H1 (cell line): ENCODE measurements around the gene GBP2. TPM values are rescaled to one million over a fixed set of nuclear protein-coding genes. Genes with fewer than 3 reads are reported as not detected.
"Not testable (repeated sequence)": the region's sequence is repeated elsewhere in the genome, so short reads cannot be mapped to it uniquely, and the experiment has no call there.

Experiments used
- CTCF ChIA-PET: fragments of 300-600 bp; sonication (Branson Sonifier 250); formaldehyde crosslinking; loops from one replicate; lab custom pipeline; 2021; ENCODE audit not compliant: partially characterized antibody; lab: Charles Lee
- POLR2A ChIA-PET: fragments of 300-600 bp; sonication (Branson Sonifier 250); formaldehyde crosslinking; loops from one replicate; lab custom pipeline; 2021; ENCODE audit warnings: inconsistent platforms; ENCODE audit not compliant: partially characterized antibody; lab: Charles Lee
- DNase-seq, 2 experiments: peaks; one replicate each; pipeline versions ENCODE4 v3.0.0 to v3.0.0-alpha.2; 2010 to 2022; ENCODE audit warnings: low spot score in 2 of 2, low read depth in 1 of 2, mixed read lengths in 1 of 2
- FAIRE-seq: peaks from 2 replicates; lab custom pipeline; 2011; peaks lifted over from hg19 to GRCh38; lab: Jason Lieb, UNC
- H2AFZ ChIP-seq: 2 replicates; pipeline ENCODE4 v1.8.1; 2012; ENCODE audit warnings: low read length, inconsistent platforms
- H2AK5ac ChIP-seq: 2 replicates; pipeline ENCODE4 v1.6.1; 2013; ENCODE audit warnings: low read depth, low read length
- H2BK120ac ChIP-seq: replicated peaks from 2 replicates; pipeline ENCODE3; 2013; ENCODE audit warnings: low read depth, low read length, inconsistent platforms
- H2BK12ac ChIP-seq: 2 replicates; pipeline ENCODE4 v1.6.1; 2013; ENCODE audit warnings: low read depth, low read length
- H2BK15ac ChIP-seq: 2 replicates; pipeline ENCODE4 v1.6.1; 2013; ENCODE audit warnings: low read length
- H2BK20ac ChIP-seq: 2 replicates; pipeline ENCODE4 v1.6.1; 2013; ENCODE audit warnings: low read length
- H2BK5ac ChIP-seq: 2 replicates; pipeline ENCODE4 v1.6.1; 2013; ENCODE audit warnings: low read depth, low read length
- H3K14ac ChIP-seq: 2 replicates; pipeline ENCODE4 v1.6.1; 2013; ENCODE audit warnings: inconsistent platforms; ENCODE audit not compliant: insufficient read length
- H3K18ac ChIP-seq: 2 replicates; pipeline ENCODE4 v1.6.1; 2013; ENCODE audit warnings: low read length; ENCODE audit errors: extremely low read depth
- H3K23ac ChIP-seq: 2 replicates; pipeline ENCODE4 v1.6.1; 2013; ENCODE audit warnings: inconsistent platforms; ENCODE audit not compliant: insufficient read length
- H3K23me2 ChIP-seq: 2 replicates; pipeline ENCODE4 v1.6.1; 2013; ENCODE audit warnings: low read depth, low read length
- H3K27ac ChIP-seq: 2 replicates; pipeline ENCODE4 v1.6.1; 2011; ENCODE audit warnings: low read depth, low read length, inconsistent platforms
- H3K27me3 ChIP-seq, 4 experiments: replicated peaks in 1 of 4; 1 replicate in 1 of 4; 2 replicates in 3 of 4; pipeline versions ENCODE4 v1.6.1 to v1.8.1; 2011 to 2013; ENCODE audit warnings: low read length in 3 of 4, mild to moderate bottlenecking in 3 of 4, inconsistent platforms in 2 of 4, mixed read lengths in 2 of 4, moderate library complexity in 1 of 4; ENCODE audit not compliant: control insufficient read depth in 3 of 4, insufficient read depth in 3 of 4; ENCODE audit errors: extremely low read depth in 1 of 4
- H3K36me3 ChIP-seq, 4 experiments: 2 replicates each; pipeline versions ENCODE4 v1.6.1 to v1.8.1; 2011 to 2013; ENCODE audit warnings: mild to moderate bottlenecking in 4 of 4, low read length in 3 of 4, moderate library complexity in 2 of 4, control low read depth in 1 of 4, inconsistent platforms in 1 of 4; ENCODE audit not compliant: insufficient read depth in 4 of 4, control insufficient read depth in 2 of 4
- H3K4ac ChIP-seq: replicated peaks from 2 replicates; pipeline ENCODE3; 2013; ENCODE audit warnings: low read length, low read depth, mixed read lengths, inconsistent platforms; ENCODE audit not compliant: insufficient read length
- H3K4me1 ChIP-seq, 4 experiments: replicated peaks in 1 of 4; 1 replicate in 1 of 4; 2 replicates in 3 of 4; pipeline versions ENCODE4 v1.6.1 to v1.8.1; 2011 to 2013; ENCODE audit warnings: low read length in 3 of 4, inconsistent platforms in 2 of 4, mixed read lengths in 1 of 4; ENCODE audit not compliant: insufficient read depth in 4 of 4, control insufficient read depth in 3 of 4
- H3K4me2 ChIP-seq, 2 experiments: 2 replicates each; pipeline versions ENCODE4 v1.6.1 to v1.8.1; 2011 to 2013; ENCODE audit warnings: low read depth in 2 of 2, low read length in 2 of 2, control low read depth in 1 of 2, inconsistent platforms in 1 of 2, mild to moderate bottlenecking in 1 of 2; ENCODE audit not compliant: insufficient read depth in 1 of 2
- H3K4me3 ChIP-seq, 4 experiments: fragments of 200-600, 300-600 bp in 1 of 4; sonication (generic), shearing (Covaris generic), sonication (Bioruptor Twin) in 1 of 4; 2 replicates each; pipeline versions ENCODE4 v1.5.1 to v1.8.1; 2011 to 2016; ENCODE audit warnings: low read length in 4 of 4, low read depth in 3 of 4, control low read depth in 2 of 4, inconsistent platforms in 2 of 4, mild to moderate bottlenecking in 2 of 4, mixed read lengths in 1 of 4, moderate library complexity in 1 of 4; ENCODE audit not compliant: insufficient read depth in 2 of 4; ENCODE audit errors: extremely low read depth in 1 of 4
- H3K56ac ChIP-seq: replicated peaks from 2 replicates; pipeline ENCODE3; 2013; ENCODE audit warnings: low read depth, mild to moderate bottlenecking, mixed read lengths, low read length, inconsistent platforms; ENCODE audit not compliant: insufficient read length
- H3K79me1 ChIP-seq: 2 replicates; pipeline ENCODE4 v1.6.1; 2013; ENCODE audit warnings: low read depth, low read length, control low read depth
- H3K79me2 ChIP-seq, 2 experiments: 2 replicates each; pipeline versions ENCODE4 v1.6.1 to v1.8.1; 2012 to 2013; ENCODE audit warnings: low read length in 2 of 2, mild to moderate bottlenecking in 2 of 2, inconsistent platforms in 1 of 2; ENCODE audit not compliant: insufficient read depth in 2 of 2, control insufficient read depth in 1 of 2
- H3K9ac ChIP-seq, 4 experiments: replicated peaks in 1 of 4; 1 replicate in 1 of 4; 2 replicates in 3 of 4; pipeline versions ENCODE4 v1.6.1 to v1.8.1; 2011 to 2013; ENCODE audit warnings: low read depth in 3 of 4, low read length in 3 of 4, control low read depth in 2 of 4, mild to moderate bottlenecking in 2 of 4, moderate library complexity in 2 of 4, inconsistent platforms in 1 of 4; ENCODE audit errors: extremely low read depth in 1 of 4
- H3K9me3 ChIP-seq, 2 experiments: 2 replicates each; pipeline versions ENCODE4 v1.6.1 to v1.8.1; 2012 to 2013; ENCODE audit warnings: mild to moderate bottlenecking in 2 of 2, moderate library complexity in 2 of 2, control low read depth in 1 of 2, inconsistent platforms in 1 of 2, low read depth in 1 of 2, low read length in 1 of 2, mixed read lengths in 1 of 2; ENCODE audit not compliant: insufficient read depth in 2 of 2
- H4K20me1 ChIP-seq, 2 experiments: replicated peaks in 1 of 2; 2 replicates each; pipeline versions ENCODE3 to v1.8.1; 2011 to 2013; ENCODE audit warnings: inconsistent platforms in 2 of 2, low read length in 2 of 2, mild to moderate bottlenecking in 1 of 2; ENCODE audit not compliant: insufficient read depth in 2 of 2, control insufficient read depth in 1 of 2
- H4K5ac ChIP-seq: 2 replicates; pipeline ENCODE4 v1.6.1; 2013; ENCODE audit warnings: low read length, low read depth, mixed read lengths, inconsistent platforms; ENCODE audit not compliant: insufficient read length
- H4K8ac ChIP-seq: 2 replicates; pipeline ENCODE4 v1.8.0; 2013; ENCODE audit warnings: mild to moderate bottlenecking, moderate library complexity, low read length, inconsistent platforms; ENCODE audit not compliant: insufficient read depth; ENCODE audit errors: extremely low read depth
- H4K91ac ChIP-seq: replicated peaks from 2 replicates; pipeline ENCODE3; 2013; ENCODE audit warnings: low read length, mixed read lengths, inconsistent platforms; ENCODE audit not compliant: insufficient read length
- WGBS, 2 experiments: shearing (Covaris generic) in 1 of 2; methylation state at CpG; one replicate each; pipeline versions ENCODE4 v1.1.6 to v1.1.7; 2013 to 2015; ENCODE audit warnings: low lambda C conversion rate in 2 of 2, mixed read lengths in 2 of 2, inconsistent platforms in 1 of 2, low coverage in 1 of 2, missing lambda C conversion rate in 1 of 2; ENCODE audit not compliant: insufficient replicate concordance in 2 of 2, insufficient coverage in 1 of 2, insufficient read length in 1 of 2; ENCODE audit errors: extremely low coverage in 1 of 2, missing lambda C conversion rate in 1 of 2; 5-methylcytosine and 5-hydroxymethylcytosine counted together
- polyA plus RNA-seq, 7 experiments: library from polyadenylated mRNA; depleted of rRNA in 3 of 7; stranded (reverse) in 5 of 7; unstranded in 2 of 7; fragments of >200 nt in 5 of 7; fragments of 200-250 nt in 2 of 7; gene quantifications; 1 replicate in 5 of 7; 2 replicates in 1 of 7; 4 replicates in 1 of 7; pipeline versions ENCODE4 v1.2.1 to v1.2.3, GENCODE V29; 2011 to 2013; ENCODE audit warnings: missing spikeins in 2 of 7, mixed read lengths in 2 of 7
- total RNA-seq: library from RNA; stranded (reverse); fragmentation: NEBNext Ultra II Directional; extraction: Animal tissue kit (Norgen Biotek cat#: 25700); gene quantifications from 2 replicates; pipeline ENCODE4 v1.2.1, GENCODE V29; 2021

Gene GBP2
- total and polyA plus RNA-seq, 2 of the 8 experiments (the other 6 are each of a cell fraction or from before 2014, with no cell fraction given) = not detected

GRCh38 chr1:89072466-89073065 is 53.3 kb downstream of the GBP2 start:
- H2BK15ac ChIP-seq, H3K9me3 ChIP-seq, H3K18ac ChIP-seq, H2AK5ac ChIP-seq, H3K23me2 ChIP-seq, H3K14ac ChIP-seq, H3K4me3 ChIP-seq, H3K27ac ChIP-seq, POLR2A ChIA-PET, H3K79me2 ChIP-seq, H3K4me1 ChIP-seq, H3K23ac ChIP-seq, H3K4me2 ChIP-seq, DNase-seq, H4K91ac ChIP-seq, H3K79me1 ChIP-seq, FAIRE-seq, H3K56ac ChIP-seq, H4K8ac ChIP-seq, H3K9ac ChIP-seq, H3K27me3 ChIP-seq, H3K4ac ChIP-seq, H2AFZ ChIP-seq, H4K5ac ChIP-seq, H2BK20ac ChIP-seq, H2BK12ac ChIP-seq, H2BK120ac ChIP-seq, H2BK5ac ChIP-seq, H4K20me1 ChIP-seq, H3K36me3 ChIP-seq: not testable (repeated sequence)
- 90% methylated on average over 7 of the region's 8 CpGs; no CpG with 5 or more reads in 1 of the 2 experiments for WGBS, 2 experiments
- CTCF ChIA-PET = interaction anchor here (2.3 kb wide), 1 partner anchor 89 kb away, joined by 5 read pairs; no protein-coding TSS in a partner anchor
